HEK293T (cell line): ENCODE data around the gene PRG3.

Experiments
- BHLHE40 ChIP-seq: fragments of 450-650 bp; IDR thresholded peaks from 2 replicates; pipeline ENCODE4 v1.6.1; 2016; ENCODE audit warnings: mild to moderate bottlenecking, moderate library complexity, borderline replicate concordance
- FOXA1 ChIP-seq: fragments of 450-650 bp; IDR thresholded peaks from 2 replicates; pipeline ENCODE4 v1.6.1; 2016; ENCODE audit warnings: mild to moderate bottlenecking
- FOXM1 ChIP-seq: fragments of 450-650 bp; IDR thresholded peaks from 2 replicates; pipeline ENCODE4 v1.6.1; 2017; ENCODE audit warnings: mild to moderate bottlenecking, borderline replicate concordance
- L3MBTL2 ChIP-seq: fragments of 450-650 bp; conservative IDR thresholded peaks from 2 replicates; pipeline ENCODE4 v1.6.1; 2016; ENCODE audit warnings: mild to moderate bottlenecking
- LEF1 ChIP-seq: fragments of 450-650 bp; IDR thresholded peaks from 2 replicates; pipeline ENCODE4 v1.6.1; 2017; ENCODE audit warnings: mild to moderate bottlenecking, borderline replicate concordance
- SP1 ChIP-seq: fragments of 450-650 bp; IDR thresholded peaks from 2 replicates; pipeline ENCODE4 v1.6.1; 2017
- TARDBP ChIP-seq: fragments of 450-650 bp; IDR thresholded peaks from 2 replicates; pipeline ENCODE4 v1.6.1; 2016
- ZNF384 ChIP-seq: fragments of 450-650 bp; IDR thresholded peaks from 2 replicates; pipeline ENCODE4 v1.6.1; 2016
- TF ChIP-seq, protein P1 (sequence below): fragments of 450-650 bp; IDR thresholded peaks from 2 replicates; pipeline ENCODE4 v1.6.1; 2016

DNA sequence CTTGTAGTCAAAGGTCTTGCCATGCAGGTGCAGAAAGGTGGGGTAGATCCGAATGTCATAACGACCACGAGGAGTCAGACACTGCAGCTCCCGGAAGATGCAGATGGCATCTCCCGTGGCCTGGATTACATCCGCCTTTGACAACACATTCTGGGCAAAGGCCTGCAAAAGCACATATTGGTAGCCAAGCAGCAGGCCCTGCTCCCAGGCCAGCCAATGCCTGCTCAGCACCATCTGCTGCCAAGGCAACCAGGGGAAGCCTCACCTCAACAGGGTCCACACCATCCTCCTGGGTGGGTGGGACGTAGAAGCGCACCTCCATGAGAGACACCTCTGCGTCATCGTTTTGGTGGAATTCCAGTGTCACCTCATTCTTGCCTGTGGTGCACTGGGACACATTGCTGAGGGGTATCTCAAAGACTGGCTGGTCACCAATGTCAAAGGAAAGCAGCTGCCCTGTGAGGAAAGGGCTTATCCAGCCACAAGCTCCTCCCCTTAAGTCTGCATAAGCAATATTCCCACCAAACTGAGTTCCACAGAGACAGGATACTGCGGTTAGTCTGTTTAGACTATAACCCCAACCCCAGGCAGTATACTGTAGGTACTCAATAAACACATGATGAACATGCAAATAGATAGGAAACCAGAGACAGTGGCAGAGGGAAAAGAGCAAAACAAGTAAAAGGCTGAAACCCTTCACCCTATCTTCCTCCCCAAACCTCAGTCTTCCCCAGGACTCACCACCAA, 48.1 kb downstream of the PRG3 start:
- no peak for TF ChIP-seq BHLHE40
- no peak for TF ChIP-seq L3MBTL2
- TF ChIP-seq, protein P1, sequence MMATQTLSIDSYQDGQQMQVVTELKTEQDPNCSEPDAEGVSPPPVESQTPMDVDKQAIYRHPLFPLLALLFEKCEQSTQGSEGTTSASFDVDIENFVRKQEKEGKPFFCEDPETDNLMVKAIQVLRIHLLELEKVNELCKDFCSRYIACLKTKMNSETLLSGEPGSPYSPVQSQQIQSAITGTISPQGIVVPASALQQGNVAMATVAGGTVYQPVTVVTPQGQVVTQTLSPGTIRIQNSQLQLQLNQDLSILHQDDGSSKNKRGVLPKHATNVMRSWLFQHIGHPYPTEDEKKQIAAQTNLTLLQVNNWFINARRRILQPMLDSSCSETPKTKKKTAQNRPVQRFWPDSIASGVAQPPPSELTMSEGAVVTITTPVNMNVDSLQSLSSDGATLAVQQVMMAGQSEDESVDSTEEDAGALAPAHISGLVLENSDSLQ, result no peak
- TF ChIP-seq LEF1, result no peak
- no peak for TF ChIP-seq FOXA1
- no peak for TF ChIP-seq SP1
- TF ChIP-seq TARDBP, result no peak
- TF ChIP-seq ZNF384, result no peak
- TF ChIP-seq FOXM1, result no peak
